Neural progenitor cell (in vitro differentiated cells): ENCODE measurements around the gene PDGFC.

Source experiments
- CTCF ChIP-seq: fragments of 200-600 bp; sonication (generic); IDR thresholded peaks from 2 replicates; pipeline ENCODE4 v1.5.1; 2017; ENCODE audit warnings: antibody characterized with exemption, mild to moderate bottlenecking
- EZH2 ChIP-seq: fragments of 200-600 bp; sonication (generic); IDR thresholded peaks from 2 replicates; pipeline ENCODE4 v1.6.1; 2017; ENCODE audit warnings: antibody characterized with exemption, mild to moderate bottlenecking, moderate library complexity

- TF ChIP-seq CTCF (no peak), EZH2 (no peak)
These were observed 27.0 kb upstream of the PDGFC start for GRCh38 chr4:156998500-156999174.
